GM18498 (cell line): ENCODE measurements around the gene PMM2.
A peak's percentile ranks its signal among the peaks of the same experiment; 100 is the strongest.
"Not testable (repeated sequence)": the region's sequence is repeated elsewhere in the genome, so short reads cannot be mapped to it uniquely, and the experiment has no call there.

ENCODE experiments used
- ATAC-seq: cut with Tn5 transposase; IDR thresholded peaks from one replicate; pipeline ENCODE4 v1.9.1; 2021; ENCODE audit warnings: mild to moderate bottlenecking, moderate library complexity; ENCODE audit not compliant: unreplicated experiment

The PMM2 gene

GRCh38 chr16:8866118-8866883 lies 68.7 kb downstream of the PMM2 start:
- no peak for ATAC-seq

- ATAC-seq, result no peak
Observed at GRCh38 chr16:8866884-8867215, 69.2 kb downstream of the PMM2 start.

DNA sequence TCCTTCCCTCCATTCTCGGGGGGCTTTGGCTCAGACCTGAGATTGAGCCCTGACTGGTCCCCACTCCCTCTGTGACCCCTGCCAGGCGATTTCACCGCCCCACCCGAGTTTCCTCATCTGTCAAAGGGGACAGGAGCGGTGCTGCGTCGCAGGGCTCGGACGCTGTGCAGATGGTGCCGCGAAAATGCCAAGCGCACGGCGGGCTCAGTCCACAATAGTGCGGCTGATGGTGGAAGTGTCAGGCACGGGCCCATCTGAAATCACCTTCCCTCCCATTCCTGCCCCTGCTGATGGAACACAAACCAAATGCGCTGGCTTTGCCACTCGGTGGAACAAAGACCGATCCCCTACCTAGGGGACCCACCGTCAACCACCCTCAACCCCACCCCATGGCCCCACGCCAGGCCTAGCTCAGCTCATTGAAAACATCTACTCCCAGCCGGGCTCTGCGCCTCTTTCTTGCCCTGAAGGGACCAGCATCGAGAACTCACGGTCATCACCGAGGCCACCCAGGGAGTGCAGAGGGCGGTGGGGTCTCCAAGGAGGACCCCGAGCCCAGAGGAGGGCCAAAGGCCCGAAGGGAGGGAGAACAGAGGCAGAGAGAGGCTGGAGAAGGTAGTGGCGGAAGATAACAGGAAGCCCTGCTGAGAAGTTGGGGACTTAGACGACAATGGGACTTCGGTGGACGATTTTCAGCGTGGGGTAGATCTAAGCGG lies 69.7 kb downstream of the PMM2 start:
- ATAC-seq, result no peak

DNA sequence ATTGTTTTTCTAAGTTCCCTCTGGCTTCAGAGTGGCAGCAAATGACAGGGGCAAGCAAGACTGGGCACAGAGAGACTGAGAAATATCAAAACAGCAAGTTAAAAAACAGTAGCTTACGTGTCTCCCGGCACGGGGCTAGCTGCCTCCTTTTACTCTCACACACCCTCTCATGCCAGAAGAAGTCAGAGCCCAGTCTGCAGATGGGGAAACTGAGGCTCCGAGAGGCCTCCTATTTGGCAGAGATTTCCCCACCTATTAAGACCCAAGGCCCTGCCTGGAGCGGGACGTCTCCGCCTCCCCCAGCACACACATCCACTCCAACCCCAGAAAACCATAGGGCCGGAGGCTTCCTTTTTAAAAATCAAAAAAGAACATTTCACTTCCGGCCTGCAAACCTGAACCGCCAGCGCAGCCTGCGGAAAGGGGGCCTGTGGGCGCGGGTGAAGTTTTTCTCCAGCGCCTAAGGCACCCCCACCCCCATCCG lies 70.3 kb downstream of the PMM2 start:
- ATAC-seq, result no peak

DNA sequence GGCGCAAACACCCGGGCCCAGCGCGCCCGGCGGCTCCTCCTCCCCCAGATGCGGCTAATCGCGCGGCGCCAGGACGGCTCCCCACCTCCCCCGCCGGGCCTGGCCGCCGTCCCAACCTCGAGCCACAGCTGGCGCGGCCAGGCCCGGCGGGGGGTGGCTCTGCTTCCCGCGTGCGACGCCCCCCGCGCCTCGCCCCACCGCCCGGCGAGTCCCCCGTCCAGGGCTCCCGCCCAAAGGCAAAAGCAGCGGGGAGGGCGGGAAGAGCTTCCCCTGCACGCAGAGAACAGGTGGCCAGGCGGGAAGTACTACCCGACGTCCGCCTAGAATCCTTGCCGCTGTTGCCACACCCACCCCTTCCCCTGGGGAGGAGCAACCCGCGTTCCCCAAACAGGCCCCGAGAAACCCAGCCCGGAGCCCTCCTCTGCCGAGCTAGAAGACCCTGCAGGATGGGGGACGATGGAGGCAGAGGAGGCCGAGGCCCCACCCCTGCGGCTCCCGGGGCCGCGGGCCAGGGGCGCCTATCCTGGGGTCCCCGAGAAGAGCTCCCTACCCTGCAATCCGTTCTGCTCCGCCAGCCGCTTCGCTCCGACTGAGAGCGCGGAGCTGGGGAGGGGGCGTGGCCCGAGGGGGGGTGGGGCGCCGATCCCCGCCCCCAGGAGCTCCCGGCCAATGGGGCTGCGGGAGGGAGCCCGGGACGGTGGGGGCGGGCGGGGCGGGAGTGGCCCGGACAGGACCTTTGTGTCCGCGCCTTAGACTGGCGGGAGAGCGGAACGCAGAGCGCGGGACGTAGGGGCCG lies 71.0 kb downstream of the PMM2 start, which contains the start of gene CARHSP1:
Gene CARHSP1 (minus strand): TSS at position 591 of the 796 bp plus-strand sequence. CDS start 9,678 bp downstream, outside the sequence.
- ATAC-seq, result peak; percentile 74

DNA sequence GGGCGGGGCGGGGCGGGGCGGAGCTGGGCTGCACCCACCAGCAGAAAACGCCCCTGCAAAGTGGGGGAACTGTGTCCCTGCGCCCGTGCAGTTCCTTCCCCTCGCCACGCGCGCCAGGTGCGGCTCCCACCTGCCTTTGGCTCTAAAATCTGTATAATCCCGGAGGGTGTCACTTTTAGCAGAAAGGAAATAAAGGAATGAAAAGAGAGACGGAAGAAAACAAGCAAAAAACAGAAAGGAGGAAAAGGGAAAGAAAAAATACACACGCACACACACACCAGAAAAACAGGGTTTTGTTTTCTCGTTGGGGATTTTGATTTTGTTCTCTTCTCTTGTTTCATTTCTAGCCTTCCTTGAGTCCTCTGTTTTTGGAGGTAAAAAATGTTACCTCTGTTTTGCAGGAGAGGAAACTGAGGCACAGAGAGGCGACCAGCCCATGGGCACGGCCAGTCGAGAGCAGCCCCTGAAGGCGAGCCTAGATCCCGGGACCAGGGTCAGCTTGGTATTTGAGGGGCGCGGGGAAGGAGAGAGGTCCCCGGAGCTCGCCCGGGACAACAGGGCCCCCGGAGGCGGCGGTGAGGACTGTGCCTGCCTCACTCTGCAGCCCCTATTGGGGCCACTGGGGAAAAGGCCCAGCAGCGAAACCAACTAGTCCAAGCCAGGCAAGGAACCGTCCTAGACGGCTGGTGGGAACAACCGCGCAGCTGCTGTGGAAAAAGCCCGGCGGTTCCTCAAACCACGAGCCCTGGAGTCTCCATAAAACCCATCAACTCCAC lies 71.8 kb downstream of the PMM2 start:
- no peak for ATAC-seq

DNA sequence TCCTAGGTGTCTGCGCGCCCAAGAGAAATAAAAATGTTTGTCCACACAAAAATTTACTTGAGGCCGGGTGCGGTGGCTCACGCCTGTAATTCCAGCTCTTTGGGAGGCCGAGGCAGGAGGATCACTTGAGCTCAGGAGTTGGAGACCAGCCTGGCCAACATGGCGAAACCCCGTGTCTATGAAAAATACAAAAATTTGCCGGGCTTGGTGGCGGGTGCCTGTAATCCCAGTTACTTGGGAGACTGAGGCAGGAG lies 72.3 kb downstream of the PMM2 start:
- ATAC-seq, result not testable (repeated sequence)

- ATAC-seq, result no peak
Observed at GRCh38 chr16:8872071-8872470, 74.4 kb downstream of the PMM2 start.

DNA sequence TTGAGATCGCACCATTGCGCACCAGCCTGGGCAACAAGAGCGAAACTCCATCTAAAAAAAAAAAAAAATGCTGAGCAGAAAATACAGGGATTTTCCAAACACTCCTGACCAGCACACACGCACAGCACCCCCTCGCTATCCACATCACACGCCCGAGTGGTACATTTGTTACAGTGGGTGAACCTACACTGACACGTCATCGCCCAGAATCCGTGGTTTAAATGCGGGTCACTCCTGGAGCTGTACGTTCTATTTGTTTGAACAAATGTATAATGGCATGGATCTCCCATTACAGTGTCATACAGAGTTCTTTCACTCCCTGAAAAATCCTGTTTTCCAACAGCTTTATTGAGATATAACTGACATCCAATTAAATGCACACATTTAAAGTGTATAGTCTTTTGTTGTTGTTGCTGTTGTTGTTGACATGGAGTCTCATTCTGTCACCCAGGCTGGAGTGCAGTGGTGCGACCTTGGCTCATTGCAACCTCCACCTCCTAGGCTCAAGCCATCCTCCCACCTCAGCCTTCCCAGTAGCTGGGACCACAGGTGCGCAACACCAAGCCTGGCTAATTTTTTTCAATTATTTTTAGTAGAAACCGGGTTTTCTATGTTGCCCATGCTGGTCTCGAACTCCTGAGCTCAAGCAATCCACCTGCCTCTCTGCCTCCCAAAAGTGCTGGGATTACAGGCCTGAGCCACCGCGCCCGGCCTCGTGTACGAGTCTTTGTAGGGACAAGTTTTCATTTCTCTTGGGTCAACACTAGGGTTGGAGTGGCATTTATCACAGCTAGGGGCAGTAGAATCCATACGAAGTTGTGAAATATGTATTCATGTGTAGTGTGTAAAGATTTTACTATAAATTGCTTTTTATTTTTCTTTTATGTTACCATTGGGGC lies 75.6 kb downstream of the PMM2 start:
- no peak for ATAC-seq

DNA sequence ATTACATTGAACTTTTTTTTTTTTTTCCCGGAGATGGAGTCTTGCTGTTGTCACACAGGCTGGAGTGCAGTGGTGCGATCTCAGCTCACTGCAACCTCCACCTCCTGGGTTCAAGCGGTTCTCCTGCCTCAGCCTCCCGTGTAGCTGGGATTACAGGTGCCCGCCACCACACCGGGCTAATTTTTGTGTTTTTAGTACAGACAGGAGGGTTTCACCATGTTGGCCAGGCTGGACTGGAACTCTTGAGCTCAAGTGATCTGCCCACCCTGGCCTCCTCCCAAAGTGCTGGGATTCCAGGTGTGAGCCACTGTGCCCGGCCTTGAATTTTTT lies 76.2 kb downstream of the PMM2 start:
- ATAC-seq, result not testable (repeated sequence)

DNA sequence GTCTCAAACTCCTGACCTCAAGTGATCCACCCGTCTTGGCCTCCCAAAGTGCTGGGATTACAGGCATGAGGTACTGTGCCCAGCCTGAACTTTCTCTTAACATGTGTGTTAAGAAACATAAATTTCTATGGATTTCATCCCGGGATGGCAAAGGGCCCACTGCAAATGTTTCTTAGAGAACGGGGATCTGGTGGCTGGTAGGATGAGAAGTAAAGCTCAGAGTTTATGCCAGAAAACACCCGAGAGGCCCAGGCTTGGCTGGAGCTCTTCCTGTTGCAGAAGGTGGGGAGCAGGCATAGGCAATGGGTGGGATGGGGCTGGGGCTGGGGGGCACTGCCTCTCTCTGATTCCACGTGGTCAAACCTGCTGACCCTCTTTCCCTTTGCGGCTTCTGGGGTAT lies 76.7 kb downstream of the PMM2 start:
- ATAC-seq, result no peak

DNA sequence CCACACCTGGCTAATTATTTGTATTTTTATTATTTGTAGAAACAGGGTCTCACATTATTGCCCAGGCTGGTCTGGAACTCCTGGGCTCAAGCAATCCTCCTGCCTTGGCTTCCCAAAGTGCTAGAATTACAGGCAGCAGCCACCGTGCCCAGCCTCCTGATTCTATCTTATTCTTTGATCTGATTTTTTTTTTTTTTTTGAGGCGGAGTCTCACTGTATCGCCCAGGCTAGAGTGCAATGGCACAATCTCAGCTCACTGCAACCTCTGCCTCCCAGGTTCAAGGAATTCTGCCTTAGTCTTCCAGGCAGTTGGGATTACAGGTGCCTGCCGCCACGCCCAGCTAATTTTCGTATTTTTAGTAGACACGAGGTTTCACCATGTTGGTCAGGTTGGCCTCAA lies 77.7 kb downstream of the PMM2 start:
- not testable (repeated sequence) for ATAC-seq

DNA sequence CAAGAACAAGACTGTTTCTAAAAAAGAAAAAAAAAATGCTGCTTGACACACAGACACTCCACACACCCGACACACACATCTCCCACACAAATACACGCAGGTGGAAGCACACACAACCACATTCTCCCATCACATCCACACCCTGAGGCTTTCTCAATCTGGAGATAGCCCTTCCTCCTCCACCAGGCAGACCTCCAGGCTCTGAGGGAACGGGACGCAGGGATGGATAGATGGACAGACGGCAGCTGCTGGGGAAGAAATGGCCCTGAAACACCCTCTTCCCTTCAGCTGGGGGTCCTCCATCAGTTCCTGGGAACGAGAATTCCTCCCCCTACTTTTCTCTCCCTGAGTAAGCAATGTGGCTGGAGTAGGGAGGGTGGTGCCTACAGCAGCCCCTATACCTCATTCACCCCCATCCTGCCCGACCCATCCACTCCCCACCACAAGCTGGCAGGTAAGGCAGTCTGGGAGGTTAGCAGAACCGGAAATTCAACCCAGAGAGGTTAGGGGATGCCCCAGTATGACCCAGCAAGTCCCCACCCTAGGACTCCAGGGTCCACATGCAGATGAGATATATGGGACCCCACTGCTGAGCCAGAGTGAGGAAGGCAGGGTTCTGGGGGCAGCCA lies 80.4 kb downstream of the PMM2 start:
- no peak for ATAC-seq

GRCh38 chr16:8878523-8878911 lies 80.9 kb downstream of the PMM2 start:
- ATAC-seq, result no peak

GRCh38 chr16:8880839-8881510 lies 83.3 kb downstream of the PMM2 start:
- no peak for ATAC-seq

DNA sequence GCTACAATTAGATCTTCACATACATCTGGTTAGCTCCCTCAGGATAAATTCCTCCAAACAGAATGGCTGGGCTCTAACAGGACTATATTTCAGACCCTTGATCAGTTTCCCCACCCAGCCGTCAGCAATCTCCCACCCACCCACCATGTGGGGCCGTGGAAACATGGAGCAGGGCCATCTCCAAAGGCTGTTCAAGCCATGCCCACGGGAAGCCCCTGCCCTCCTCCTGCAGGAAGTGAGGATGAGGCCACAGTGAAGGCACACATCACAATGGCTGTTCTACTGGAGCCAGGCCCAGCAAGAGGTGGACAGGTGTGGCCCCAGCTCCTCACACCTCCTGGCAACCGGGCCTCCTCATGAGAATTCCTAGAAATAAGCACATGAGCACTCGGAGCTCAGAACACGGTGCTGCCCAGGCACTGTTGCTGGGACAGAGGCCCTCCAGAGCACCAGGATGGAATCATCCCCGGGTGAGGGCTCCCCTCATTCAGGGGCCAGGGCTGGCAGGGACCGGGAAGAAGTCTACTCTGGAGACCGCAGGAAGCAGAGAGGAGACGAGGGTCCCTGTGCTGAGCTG lies 84.5 kb downstream of the PMM2 start, which contains the start of gene LITAFD:
Gene LITAFD (plus strand): TSS at position 311 of the 577 bp plus-strand sequence. CDS start 2,005 bp downstream, outside the sequence.
- no peak for ATAC-seq

- ATAC-seq, result no peak
Observed at GRCh38 chr16:8882725-8883377, 85.2 kb downstream of the PMM2 start.
